ENCODE measurements around the gene ATP1A3.
"Not testable (repeated sequence)": the region's sequence is repeated elsewhere in the genome, so short reads cannot be mapped to it uniquely, and the experiment has no call there.

- not testable (repeated sequence) for TF ChIP-seq CTCF (conservative IDR thresholded peaks at IDR 0.05; ENCODE audit: low read depth, low read length); EZH2 (IDR thresholded peaks at IDR 0.05; ENCODE audit: low read length, unreplicated experiment)
Observed at GRCh38 chr19:41991925-41992569, 2.0 kb downstream of the ATP1A3 start.

All from PC-3 (cell line).